GM10248 (cell line): ENCODE measurements around the gene EML6.

Experiments used
- CTCF ChIA-PET: fragments of 300-600 bp; sonication (Branson Sonifier 250); formaldehyde crosslinking; extraction: SDS; loops from one replicate; lab custom pipeline; 2021; ENCODE audit warnings: antibody characterized with exemption; lab: Yijun Ruan, JAX
- POLR2A ChIA-PET: fragments of 350-650 bp; sonication (Branson Sonifier 250); formaldehyde crosslinking; extraction: SDS; loops from one replicate; lab custom pipeline; 2020; ENCODE audit warnings: antibody characterized with exemption; lab: Yijun Ruan, JAX
- DNase-seq: peaks from one replicate; pipeline ENCODE4 v3.0.0; 2012; ENCODE audit errors: extremely low spot score
- CTCF ChIP-seq: IDR thresholded peaks from 2 replicates; pipeline ENCODE4 v1.5.1; 2012; ENCODE audit warnings: mild to moderate bottlenecking, low read depth; ENCODE audit errors: extremely low read depth, missing control alignments, control extremely low read depth

Gene EML6

GRCh38 chr2:54897420-54898310, 174.2 kb downstream of the EML6 start:
- no peak for TF ChIP-seq CTCF
- CTCF ChIA-PET: interaction anchor here (1.6 to 3.9 kb wide), 4 partner anchors 12 to 277 kb away, joined by 4 to 45 read pairs (median 7); no protein-coding TSS in a partner anchor
- DNase-seq: no peak
- POLR2A ChIA-PET: no interaction called here

- ChIA-PET CTCF (interaction anchor here (0.9 to 3.9 kb wide), 14 partner anchors 9 to 287 kb away, joined by 3 to 45 read pairs (median 7); no protein-coding TSS in a partner anchor), POLR2A (no interaction called here)
- TF ChIP-seq CTCF: no peak
- DNase-seq: no peak
Observed at GRCh38 chr2:54898456-54899226, 175.2 kb downstream of the EML6 start.

GRCh38 chr2:54899576-54900200, 176.2 kb downstream of the EML6 start:
- peak; percentile 23 for DNase-seq
- TF ChIP-seq CTCF: peak; percentile 63
- ChIA-PET POLR2A (no interaction called here), CTCF (interaction anchor here (0.8 to 3.9 kb wide), 30 partner anchors 9 to 286 kb away, joined by 3 to 45 read pairs (median 5); no protein-coding TSS in a partner anchor)

- no peak for DNase-seq
- POLR2A ChIA-PET: no interaction called here
- CTCF ChIA-PET: interaction anchor here (0.8 to 3.9 kb wide), 6 partner anchors 15 to 273 kb away, joined by 3 to 45 read pairs (median 18); no protein-coding TSS in a partner anchor
- TF ChIP-seq CTCF: no peak
Observed at GRCh38 chr2:54901224-54901986, 177.9 kb downstream of the EML6 start.

GRCh38 chr2:54902763-54903162, 179.3 kb downstream of the EML6 start:
- CTCF ChIA-PET: interaction anchor here (0.9 to 1.2 kb wide), 2 partner anchors 28 to 272 kb away, joined by 3 to 4 read pairs; no protein-coding TSS in a partner anchor
- no peak for TF ChIP-seq CTCF

More at GRCh38 chr2:54902763-54903162, 179.3 kb downstream of the EML6 start:
- DNase-seq: no peak
- POLR2A ChIA-PET: no interaction called here
